Large intestine (tissue), 1 donor: Measurements from ENCODE around the gene CD248. TPM values are rescaled to one million over a fixed set of nuclear protein-coding genes. Genes with fewer than 3 reads are reported as not detected.

ENCODE experiments used
- polyA plus RNA-seq: library from polyadenylated mRNA; unstranded; fragments of 120-200 nt; gene quantifications from one replicate; pipeline ENCODE4 v1.2.1, GENCODE V29; 2013

The CD248 gene
- polyA plus RNA-seq, 1 donor: 24.6 TPM

Other genes with a start within 250 kb of the CD248 start
- 30.3 TPM for gene PACS1, start 246.8 kb downstream of the CD248 start, polyA plus RNA-seq
- gene KLC2, start 59.3 kb downstream of the CD248 start, polyA plus RNA-seq: 18.2 TPM
- gene RAB1B, start 48.4 kb downstream of the CD248 start, polyA plus RNA-seq: 122 TPM
- 8.0 TPM for gene CNIH2, start 38.9 kb downstream of the CD248 start, polyA plus RNA-seq
- 102 TPM for gene YIF1A, start 27.9 kb downstream of the CD248 start, polyA plus RNA-seq
- 3.1 TPM for gene TMEM151A, start 25.1 kb downstream of the CD248 start, polyA plus RNA-seq
- 5.2 TPM for gene RIN1, start 19.4 kb upstream of the CD248 start, polyA plus RNA-seq
- 32.4 TPM for gene BRMS1, start 28.1 kb upstream of the CD248 start, polyA plus RNA-seq
- 31.0 TPM for gene B4GAT1, start 30.6 kb upstream of the CD248 start, polyA plus RNA-seq
- 13.2 TPM for gene SLC29A2, start 54.7 kb upstream of the CD248 start, polyA plus RNA-seq
- 1.7 TPM for gene NPAS4, start 104.0 kb upstream of the CD248 start, polyA plus RNA-seq
- 69.5 TPM for gene MRPL11, start 121.8 kb upstream of the CD248 start, polyA plus RNA-seq
- gene PELI3, start 149.9 kb upstream of the CD248 start, polyA plus RNA-seq: 5.1 TPM
- gene DPP3, start 163.4 kb upstream of the CD248 start, polyA plus RNA-seq: 28.8 TPM
- 40.8 TPM for gene BBS1, start 193.6 kb upstream of the CD248 start, polyA plus RNA-seq
- gene ZDHHC24, start 229.0 kb upstream of the CD248 start, polyA plus RNA-seq: 8.5 TPM
- gene ACTN3, start 229.9 kb upstream of the CD248 start, polyA plus RNA-seq: 0.22 TPM